CD1c-positive myeloid dendritic cell (primary cell): ENCODE results near the gene SPRING1.
A peak's percentile ranks its signal among the peaks of the same experiment; 100 is the strongest.

Source experiments
- DNase-seq: peaks from one replicate; pipeline ENCODE4 v3.0.0-alpha.2; 2016; ENCODE audit errors: extremely low spot score

The SPRING1 gene

GRCh38 chr12:116739381-116739887 is 1.6 kb upstream of the SPRING1 start:
- DNase-seq, result no peak

GRCh38 chr12:116736962-116737773 is 701 bp downstream of the SPRING1 start:
- no peak for DNase-seq

GRCh38 chr12:116735951-116736599 is 1.8 kb downstream of the SPRING1 start:
- peak; percentile 3 for DNase-seq

GRCh38 chr12:116735084-116735483 is 2.8 kb downstream of the SPRING1 start:
- no peak for DNase-seq

DNA sequence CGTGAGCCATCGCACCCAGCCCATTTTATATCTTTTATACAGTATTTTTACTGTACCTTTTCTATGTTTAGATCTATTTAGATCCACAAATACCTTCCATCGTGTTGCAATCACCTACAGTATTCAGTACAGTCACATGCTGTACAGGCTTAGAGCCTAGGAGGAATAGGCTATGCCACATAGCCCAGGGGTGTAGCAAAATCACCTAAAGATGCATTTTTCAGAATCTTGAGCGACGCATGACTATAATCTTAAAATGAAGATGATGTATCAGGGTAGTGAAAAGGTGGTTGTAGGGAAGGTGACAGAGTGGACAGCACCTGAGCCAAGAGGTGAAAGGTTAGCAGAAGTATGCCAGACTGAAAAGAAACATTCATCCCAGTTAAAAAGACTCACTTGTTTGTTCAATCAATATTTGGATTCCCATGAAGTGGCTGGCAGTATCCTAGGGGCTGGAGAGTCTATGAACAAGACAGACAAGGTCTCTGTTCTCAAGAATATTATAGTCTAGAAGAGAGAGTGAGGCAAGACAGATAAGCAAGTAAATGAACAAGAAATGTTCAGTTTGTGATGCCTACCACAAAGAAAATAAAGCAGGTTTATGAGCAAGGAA is 3.6 kb downstream of the SPRING1 start:
- no peak for DNase-seq

DNA sequence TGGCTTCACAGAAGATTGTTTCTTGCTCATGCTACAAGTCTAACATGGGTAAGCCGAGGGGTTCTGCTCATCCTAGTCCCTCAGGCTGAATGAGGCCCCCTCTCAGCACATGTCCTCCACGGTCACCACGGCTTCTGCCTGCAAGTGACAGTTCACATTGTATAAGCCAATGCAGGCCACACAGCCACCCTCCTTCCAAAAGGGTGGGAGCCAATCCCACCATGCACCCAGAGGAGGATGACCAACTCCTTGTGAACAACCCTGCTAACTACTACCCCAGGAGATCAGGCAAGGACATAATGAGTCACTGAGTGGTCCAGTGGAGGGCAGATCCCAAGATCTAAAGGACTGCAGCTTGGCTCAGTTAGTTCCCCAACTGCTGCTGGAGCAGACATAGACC is 6.1 kb downstream of the SPRING1 start:
- DNase-seq, result no peak

- no peak for DNase-seq
Measured at GRCh38 chr12:116727891-116728290, 10.0 kb downstream of the SPRING1 start.

- DNase-seq, result no peak
Measured at GRCh38 chr12:116727261-116727660, 10.6 kb downstream of the SPRING1 start.

DNA sequence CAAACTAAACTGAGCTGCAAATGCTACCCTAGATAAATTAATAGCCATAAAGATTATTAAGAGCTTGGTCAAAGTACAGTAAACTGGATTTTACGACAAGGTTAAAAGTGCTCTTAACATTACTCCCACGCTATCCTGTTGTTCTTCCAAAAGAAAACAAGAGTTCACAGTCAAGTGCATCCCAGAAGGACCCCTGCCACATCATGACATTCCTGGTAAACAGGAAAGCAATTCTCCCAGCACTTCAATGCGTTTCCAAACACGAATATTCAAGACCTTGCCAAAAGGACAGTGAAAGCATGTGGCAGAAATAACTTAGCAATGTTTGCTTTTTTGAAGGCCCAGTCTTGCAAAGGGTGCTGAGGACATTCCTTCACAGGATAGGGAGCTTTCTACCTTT is 11.2 kb downstream of the SPRING1 start:
- no peak for DNase-seq

DNA sequence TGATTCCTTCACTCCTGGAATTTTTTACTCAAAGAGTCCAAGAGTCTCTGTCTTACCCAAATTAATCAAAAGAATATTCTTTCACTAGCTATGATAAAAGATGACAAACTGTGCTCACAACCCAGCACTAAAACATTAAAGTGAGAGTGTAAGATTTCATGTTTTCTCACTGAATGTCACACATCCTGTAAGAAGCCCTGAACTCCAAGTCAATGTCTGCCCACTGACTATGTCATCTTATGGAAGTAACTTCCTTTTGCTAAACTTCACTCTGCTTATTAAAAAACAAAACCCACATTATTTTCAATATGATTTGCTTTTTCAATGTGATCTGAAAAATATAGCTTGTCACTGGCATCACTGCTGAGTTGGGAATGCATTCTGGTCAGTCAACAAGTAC is 15.6 kb downstream of the SPRING1 start:
- DNase-seq, result no peak

- no peak for DNase-seq
Measured at GRCh38 chr12:116719731-116720528, 17.9 kb downstream of the SPRING1 start.

- no peak for DNase-seq
Measured at GRCh38 chr12:116718655-116719454, 19.0 kb downstream of the SPRING1 start.

DNA sequence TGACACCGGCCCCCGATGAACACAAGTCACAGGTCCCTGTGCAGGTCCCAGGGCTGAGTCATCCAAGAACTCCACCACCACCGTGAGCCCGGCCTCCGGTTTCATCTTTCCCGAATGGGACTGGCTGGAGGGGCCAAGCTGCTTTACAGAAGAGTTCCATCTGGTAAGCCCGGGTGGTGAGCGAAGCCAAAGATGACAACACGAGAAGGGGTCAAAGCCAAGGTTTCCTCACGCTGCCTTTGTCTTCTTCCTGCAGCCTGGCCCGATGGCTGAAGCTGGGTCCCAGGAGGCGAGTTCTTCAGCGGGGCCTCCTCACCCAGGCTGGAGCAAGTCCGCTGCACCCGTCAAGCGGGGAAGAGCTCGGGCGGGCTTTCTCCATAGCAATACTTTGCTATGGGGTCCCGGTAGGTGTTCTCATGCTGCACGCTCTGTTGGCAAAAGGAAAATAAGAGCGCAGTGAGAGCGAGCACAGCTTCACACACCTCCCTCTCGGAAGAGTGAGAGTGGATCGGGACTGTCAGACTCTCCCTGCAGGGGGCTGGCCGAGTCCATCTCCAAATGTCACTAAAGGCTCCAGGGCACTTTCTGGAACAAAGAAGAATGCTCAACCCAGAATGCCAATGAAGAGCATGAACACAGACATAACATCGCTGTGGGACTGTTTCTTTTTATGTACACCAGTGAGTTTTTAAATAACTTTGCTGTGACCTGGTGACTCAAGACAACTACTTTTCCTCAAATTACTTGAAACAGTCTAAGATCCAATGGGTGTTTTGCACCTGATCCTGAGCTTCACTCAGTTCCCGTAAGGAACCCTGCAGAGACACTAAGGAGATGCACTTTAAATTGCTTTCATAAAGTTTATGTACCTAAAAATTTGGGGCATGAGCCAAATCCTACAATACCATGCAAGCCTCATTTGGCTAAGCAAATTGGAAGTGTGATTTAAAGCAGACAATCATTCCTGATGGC is 20.1 kb downstream of the SPRING1 start:
- no peak for DNase-seq

GRCh38 chr12:116714175-116714574 is 23.7 kb downstream of the SPRING1 start:
- no peak for DNase-seq

GRCh38 chr12:116713527-116713926 is 24.3 kb downstream of the SPRING1 start:
- no peak for DNase-seq

DNA sequence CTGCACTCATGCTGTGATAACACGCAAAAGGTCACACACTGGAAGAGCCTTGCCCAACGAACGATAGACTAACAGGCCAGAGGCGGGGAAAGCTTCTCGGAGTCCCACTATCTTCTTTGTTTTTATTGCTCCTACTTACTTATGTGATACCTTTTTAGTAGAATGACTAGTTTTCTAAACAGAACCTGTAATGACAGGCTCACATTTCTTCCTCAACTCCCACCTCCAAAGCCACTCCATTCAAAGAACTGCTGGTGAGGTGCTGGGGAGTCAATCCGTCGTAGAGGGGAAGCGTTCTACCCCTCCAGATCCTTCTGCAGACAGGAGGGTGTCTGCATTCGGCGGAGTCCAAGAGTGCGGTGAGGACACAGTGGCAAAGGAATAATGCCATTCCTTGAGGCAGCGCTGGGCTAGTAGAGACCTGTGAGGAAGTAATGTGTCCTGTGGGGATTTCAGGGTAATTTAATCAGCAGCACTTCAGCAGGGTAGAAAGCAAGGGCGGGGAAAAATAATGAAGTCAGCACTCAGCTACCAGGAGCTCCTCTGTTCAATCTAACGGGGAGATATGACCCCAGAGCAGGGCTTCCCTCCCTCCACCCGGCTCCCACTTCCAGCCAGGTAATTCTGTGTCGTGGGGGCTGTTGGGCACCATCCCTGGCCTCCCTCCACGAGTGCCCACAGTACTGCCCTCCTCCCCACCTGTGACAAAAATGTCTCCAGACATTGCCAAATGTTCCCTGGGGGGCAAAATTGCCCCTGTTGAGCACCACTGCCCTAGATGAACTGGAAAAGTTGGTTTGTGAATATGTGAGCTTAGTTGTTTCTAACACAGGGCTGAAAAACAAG is 25.2 kb downstream of the SPRING1 start:
- DNase-seq, result no peak

GRCh38 chr12:116710370-116711150 is 27.3 kb downstream of the SPRING1 start:
- DNase-seq, result no peak

- no peak for DNase-seq
Measured at GRCh38 chr12:116709768-116710167, 28.1 kb downstream of the SPRING1 start.
